GM18867 (cell line): ENCODE measurements around the gene HOXC10.

Source experiments
- ATAC-seq: cut with Tn5 transposase; IDR thresholded peaks from one replicate; pipeline ENCODE4 v1.9.1; 2021; ENCODE audit warnings: mild to moderate bottlenecking, moderate library complexity; ENCODE audit not compliant: unreplicated experiment

Gene HOXC10

GRCh38 chr12:53950437-53950773 is 34.5 kb upstream of the HOXC10 start:
- no peak for ATAC-seq

GRCh38 chr12:53950789-53951576 is 34.0 kb upstream of the HOXC10 start:
- ATAC-seq: no peak

GRCh38 chr12:53951577-53952334 is 33.2 kb upstream of the HOXC10 start:
- no peak for ATAC-seq

- no peak for ATAC-seq
Observed at GRCh38 chr12:53952335-53952694, 32.6 kb upstream of the HOXC10 start.

- ATAC-seq: no peak
Observed at GRCh38 chr12:53952871-53953734, 31.8 kb upstream of the HOXC10 start.

GRCh38 chr12:53953831-53954693 is 30.9 kb upstream of the HOXC10 start:
- ATAC-seq: no peak

- no peak for ATAC-seq
Observed at GRCh38 chr12:53954694-53955035, 30.3 kb upstream of the HOXC10 start, which contains the start of gene HOXC12. Gene HOXC12, plus strand, starts transcription at chr12:53954903. Its CDS starts 27 bp downstream, at chr12:53954930.

GRCh38 chr12:53955036-53955775 is 29.7 kb upstream of the HOXC10 start:
- ATAC-seq: no peak

GRCh38 chr12:53955776-53956250 is 29.1 kb upstream of the HOXC10 start:
- no peak for ATAC-seq

GRCh38 chr12:53956251-53956887 is 28.6 kb upstream of the HOXC10 start:
- ATAC-seq: no peak

- ATAC-seq: no peak
Observed at GRCh38 chr12:53956914-53957536, 27.9 kb upstream of the HOXC10 start.

- no peak for ATAC-seq
Observed at GRCh38 chr12:53958128-53958527, 26.8 kb upstream of the HOXC10 start.

- ATAC-seq: no peak
Observed at GRCh38 chr12:53959314-53959713, 25.6 kb upstream of the HOXC10 start.

GRCh38 chr12:53960187-53961024 is 24.5 kb upstream of the HOXC10 start:
- no peak for ATAC-seq

GRCh38 chr12:53961025-53961761 is 23.8 kb upstream of the HOXC10 start:
- ATAC-seq: no peak

GRCh38 chr12:53963005-53963404 is 21.9 kb upstream of the HOXC10 start:
- no peak for ATAC-seq
